ENCODE results near the gene TUBB3.

Gene TUBB3

DNA sequence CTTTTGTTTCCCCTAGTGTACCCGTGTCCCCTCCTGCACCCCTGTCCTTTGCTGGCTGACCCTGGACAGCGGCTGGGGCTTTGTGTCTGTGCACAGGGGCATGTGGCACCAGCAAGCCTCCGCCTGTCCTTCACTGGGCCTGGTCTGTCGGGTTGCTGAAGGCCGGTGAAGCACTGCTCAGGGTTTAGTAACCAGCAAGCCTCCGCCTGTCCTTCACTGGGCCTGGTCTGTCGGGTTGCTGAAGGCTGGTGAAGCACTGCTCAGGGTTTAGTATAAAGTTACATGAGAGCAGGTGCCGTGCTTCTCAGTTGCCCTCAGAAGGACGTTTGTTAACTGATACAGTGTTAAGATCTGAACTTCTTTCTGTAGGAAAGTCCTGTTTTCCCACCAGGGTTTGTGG is 59.2 kb downstream of the TUBB3 start:
- no peak for DNase-seq (ENCODE audit: low spot score)
- Histone ChIP-seq H3K27ac (no peak overlapping the region), H3K4me3 (no peak overlapping the region)
- TF ChIP-seq, protein P1, sequence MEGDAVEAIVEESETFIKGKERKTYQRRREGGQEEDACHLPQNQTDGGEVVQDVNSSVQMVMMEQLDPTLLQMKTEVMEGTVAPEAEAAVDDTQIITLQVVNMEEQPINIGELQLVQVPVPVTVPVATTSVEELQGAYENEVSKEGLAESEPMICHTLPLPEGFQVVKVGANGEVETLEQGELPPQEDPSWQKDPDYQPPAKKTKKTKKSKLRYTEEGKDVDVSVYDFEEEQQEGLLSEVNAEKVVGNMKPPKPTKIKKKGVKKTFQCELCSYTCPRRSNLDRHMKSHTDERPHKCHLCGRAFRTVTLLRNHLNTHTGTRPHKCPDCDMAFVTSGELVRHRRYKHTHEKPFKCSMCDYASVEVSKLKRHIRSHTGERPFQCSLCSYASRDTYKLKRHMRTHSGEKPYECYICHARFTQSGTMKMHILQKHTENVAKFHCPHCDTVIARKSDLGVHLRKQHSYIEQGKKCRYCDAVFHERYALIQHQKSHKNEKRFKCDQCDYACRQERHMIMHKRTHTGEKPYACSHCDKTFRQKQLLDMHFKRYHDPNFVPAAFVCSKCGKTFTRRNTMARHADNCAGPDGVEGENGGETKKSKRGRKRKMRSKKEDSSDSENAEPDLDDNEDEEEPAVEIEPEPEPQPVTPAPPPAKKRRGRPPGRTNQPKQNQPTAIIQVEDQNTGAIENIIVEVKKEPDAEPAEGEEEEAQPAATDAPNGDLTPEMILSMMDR (IDR thresholded peaks at IDR 0.05), result no peak

DNA sequence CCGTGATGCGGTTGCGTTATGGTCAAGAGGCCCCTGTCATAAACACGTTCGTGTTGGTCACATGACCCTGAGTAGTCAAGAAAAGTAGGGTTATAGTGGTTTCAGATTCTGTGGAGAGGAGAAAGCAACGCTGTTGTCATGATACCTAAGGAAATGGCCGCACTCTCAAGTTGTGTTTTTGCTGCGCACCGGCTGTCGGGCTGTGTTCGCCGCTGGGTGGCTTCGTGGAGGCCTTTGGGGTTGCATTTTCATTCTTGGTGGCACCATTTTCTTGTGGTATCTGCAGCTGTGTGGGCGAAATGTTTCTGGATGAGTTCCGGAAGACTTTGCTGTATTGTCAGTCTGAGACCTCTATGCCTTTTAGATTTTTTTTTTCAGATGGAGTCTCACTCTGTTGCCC is 60.4 kb downstream of the TUBB3 start:
- TF ChIP-seq, protein P1 (IDR thresholded peaks at IDR 0.05), result no peak
- H3K4me3 ChIP-seq, result no peak overlapping the region
- no peak overlapping the region for H3K27ac ChIP-seq
- no peak for DNase-seq (ENCODE audit: low spot score)

DNA sequence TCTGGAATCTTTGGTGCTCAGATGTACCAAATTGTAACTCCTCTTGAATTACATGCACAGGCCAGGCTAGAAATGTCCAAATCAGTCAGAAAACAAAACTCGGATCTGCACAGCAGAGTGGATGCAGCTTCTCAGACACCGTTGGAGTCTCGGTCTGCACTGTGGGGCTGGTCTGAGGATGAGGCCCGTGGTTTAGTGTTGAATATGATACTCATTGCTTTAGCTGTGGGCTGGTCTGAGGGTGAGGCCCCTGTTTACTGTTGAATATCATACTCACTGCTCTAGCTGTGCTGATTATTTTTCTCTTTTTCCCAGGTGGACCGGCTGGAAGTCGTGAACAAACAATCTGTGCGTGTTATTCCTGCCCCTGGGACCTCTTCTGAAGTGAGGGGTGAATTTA is 61.1 kb downstream of the TUBB3 start:
- DNase-seq (ENCODE audit: low spot score), result no peak
- H3K27ac ChIP-seq, result no peak overlapping the region
- H3K4me3 ChIP-seq, result no peak overlapping the region
- TF ChIP-seq, protein P1 (IDR thresholded peaks at IDR 0.05), result no peak

DNA sequence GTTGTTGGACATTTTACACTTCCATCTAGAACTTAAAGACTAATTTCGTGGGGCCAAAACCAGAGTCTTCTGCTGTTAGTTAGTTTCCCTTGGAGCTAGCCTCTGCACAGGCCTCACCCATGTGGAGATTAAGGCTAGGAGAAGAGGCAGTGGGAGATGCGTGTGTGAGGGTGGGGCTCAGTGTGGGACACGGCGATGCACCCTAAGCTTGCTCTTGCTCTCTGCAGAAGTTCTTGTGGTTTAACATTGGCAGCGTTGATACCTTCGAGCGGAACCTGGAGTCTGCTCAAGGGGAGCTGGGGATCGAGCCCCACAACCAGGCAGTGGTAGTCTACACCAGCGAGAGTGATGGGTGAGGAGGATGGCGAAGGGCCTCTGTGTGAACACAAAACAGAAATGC is 62.1 kb downstream of the TUBB3 start:
- H3K27ac ChIP-seq, result no peak overlapping the region
- TF ChIP-seq, protein P1 (IDR thresholded peaks at IDR 0.05), result no peak
- no peak for DNase-seq (ENCODE audit: low spot score)
- no peak overlapping the region for H3K4me3 ChIP-seq

All from coronary artery (tissue), 2 donors.